ENCODE measurements around the gene ADAP1.

- TF ChIP-seq CTCF (IDR thresholded peaks at IDR 0.05; ENCODE audit: insufficient read depth, low read length) (no peak), GABPA (IDR thresholded peaks at IDR 0.05; ENCODE audit: low read depth) (no peak), REST (IDR thresholded peaks at IDR 0.05; ENCODE audit: insufficient replicate concordance, low read depth) (no peak)
These were observed 60.2 kb downstream of the ADAP1 start for GRCh38 chr7:894164-894867.
